ENCODE results near the gene HCRT. TPM values are rescaled to one million over a fixed set of nuclear protein-coding genes. Genes with fewer than 3 reads are reported as not detected.

HCRT gene
- total and polyA plus RNA-seq, 2 of the 4 experiments (the other 2 are of a cell fraction): not detected

DNA sequence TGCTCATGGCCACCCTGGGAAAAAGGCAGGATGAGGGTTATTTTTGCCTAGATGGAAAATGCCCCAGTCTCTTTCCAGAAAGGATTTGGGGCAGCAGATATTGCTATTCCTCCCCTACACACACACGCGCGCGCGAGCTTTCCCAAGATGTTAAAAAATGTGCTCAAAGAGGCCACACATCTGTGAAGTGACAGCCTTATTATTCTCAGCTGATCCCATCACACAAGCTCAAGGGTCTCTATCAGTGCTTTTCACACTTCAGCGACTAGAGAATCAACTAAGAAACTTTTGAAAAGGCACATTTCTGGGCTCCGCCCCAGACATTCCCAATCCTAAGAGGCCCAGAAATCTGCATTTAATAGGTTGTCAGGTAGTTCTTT lies 24.7 kb downstream of the HCRT start:
- H3K9me3 ChIP-seq (ENCODE audit: control insufficient read depth, insufficient read depth, low read length): no peaks in the 10 kb centered on the region
- no peak overlapping the region for H3K56ac ChIP-seq (ENCODE audit: extremely low read depth, insufficient read depth, low read length)
- no peaks in the 10 kb centered on the region for H3K36me3 ChIP-seq (ENCODE audit: control insufficient read depth, insufficient read depth, low read length)
- H4K5ac ChIP-seq (ENCODE audit: low read depth, low read length): no peak overlapping the region
- no peak overlapping the region for H2BK120ac ChIP-seq (ENCODE audit: low read depth, low read length)
- no peak overlapping the region for H2BK5ac ChIP-seq (ENCODE audit: low read depth, low read length, poor library complexity, severe bottlenecking)
- H3K4me1 ChIP-seq (ENCODE audit: control insufficient read depth, insufficient read depth, low read length): no peaks in the 10 kb centered on the region; the same call in 1 of the 2 replicates
- H3K23ac ChIP-seq (ENCODE audit: low read depth, low read length): no peak overlapping the region
- H3K4me3 ChIP-seq (ENCODE audit: insufficient read depth, low read depth, low read length): no peak overlapping the region
- no peak overlapping the region for H2AK5ac ChIP-seq (ENCODE audit: low read depth, low read length)
- no peak overlapping the region for H2AFZ ChIP-seq (replicated peaks; ENCODE audit: low read length, poor library complexity)
- no peak overlapping the region for H2BK20ac ChIP-seq (ENCODE audit: low read depth, low read length)
- no peak overlapping the region for H3K4ac ChIP-seq (ENCODE audit: low read depth, low read length)
- no peak for DNase-seq
- in situ Hi-C loops (cut with MboI; ENCODE audit: low sequenced_read_pairs): no loop called here
- H4K20me1 ChIP-seq (ENCODE audit: insufficient read depth, low read length): no peaks in the 10 kb centered on the region
- H3K79me1 ChIP-seq (ENCODE audit: low read depth in 1 of 2, low read length in 2 of 2): peaks cover 0 to 7% of the 10 kb centered on the region in 2 experiments; a peak in 2 of 4 replicates
- no TSS peak for BruUV-seq (replicated peaks)
- H3K14ac ChIP-seq (replicated peaks; ENCODE audit: low read depth, low read length): no peak overlapping the region
- no CpG with 5 or more reads among the region's 7 CpGs for WGBS, 2 experiments (ENCODE audit: extremely low coverage in 2 of 2, insufficient read length in 1 of 2)
- H3K27ac ChIP-seq (ENCODE audit: insufficient read depth, low read length): no peak overlapping the region
- no peak overlapping the region for H2AK9ac ChIP-seq (replicated peaks; ENCODE audit: low read depth, low read length, poor library complexity)
- TF ChIP-seq MAZ (IDR thresholded peaks at IDR 0.05; ENCODE audit: borderline replicate concordance, low read depth, low read length): no peak
- TF ChIP-seq RFX5 (IDR thresholded peaks at IDR 0.05; ENCODE audit: low read depth, low read length): no peak
- TF ChIP-seq FOS (IDR thresholded peaks at IDR 0.05; ENCODE audit: low read depth, low read length): no peak
- no peak for TF ChIP-seq MAFK (IDR thresholded peaks at IDR 0.05; ENCODE audit: low read depth, low read length)
- TF ChIP-seq MXI1 (IDR thresholded peaks at IDR 0.05; ENCODE audit: borderline replicate concordance, low read depth, low read length): no peak
- no peak for TF ChIP-seq SMC3 (IDR thresholded peaks at IDR 0.05; ENCODE audit: low read depth, low read length)
- TF ChIP-seq CHD1 (IDR thresholded peaks at IDR 0.05; ENCODE audit: low read depth, low read length): no peak
- dilution Hi-C loops (cut with HindIII; ENCODE audit: low sequenced_read_pairs, unreplicated experiment): no loop called here
- no peak overlapping the region for H4K8ac ChIP-seq (ENCODE audit: low read depth in 2 of 2, low read length in 2 of 2)
- H2BK15ac ChIP-seq (ENCODE audit: low read depth, low read length): no peak overlapping the region
- ChIA-PET POLR2A (ENCODE audit: unreplicated experiment) (no interaction called here), CTCF (no interaction called here)
- no peak for ATAC-seq (ENCODE audit: low read depth)
- 0 out of 2 replicates have a peak, but pooled peaks cover 4% of the 10 kb centered on the region for H3K9me1 ChIP-seq (ENCODE audit: insufficient read depth, low read length)
- intact Hi-C loops (cut with micrococcal nuclease): no loop called here
- no peak overlapping the region for H3K18ac ChIP-seq (ENCODE audit: low read depth, low read length)
- no peak overlapping the region for H4K91ac ChIP-seq (ENCODE audit: insufficient read depth, low read depth, low read length)
- no peaks in the 10 kb centered on the region for H3K27me3 ChIP-seq (ENCODE audit: control insufficient read depth, insufficient read depth, low read length)
- no peak overlapping the region for H3K9ac ChIP-seq (ENCODE audit: low read depth, low read length)
- no peak overlapping the region for H3K4me2 ChIP-seq (ENCODE audit: low read depth, low read length)

All from IMR-90 (cell line).